PFSK-1 (cell line): ENCODE results near the gene CDCP2.

Experiments
- FOXP2 ChIP-seq: optimal IDR thresholded peaks from 2 replicates; pipeline ENCODE3; 2011; ENCODE audit warnings: borderline replicate concordance, control low read depth, inconsistent platforms; ENCODE audit not compliant: insufficient read depth; ENCODE audit errors: extremely low read length, extremely low read depth
- POLR2AphosphoS5 ChIP-seq: IDR thresholded peaks from 2 replicates; pipeline ENCODE4 v1.6.1; 2012; ENCODE audit warnings: low read depth, mild to moderate bottlenecking, control low read depth, low read length, moderate library complexity
- REST ChIP-seq, 2 experiments: IDR thresholded peaks; 2 replicates each; pipeline versions ENCODE4 v1.6.1 to v1.8.0; 2011 to 2012; ENCODE audit warnings: low read depth in 2 of 2, low read length in 2 of 2, control low read depth in 1 of 2, inconsistent platforms in 1 of 2, mild to moderate bottlenecking in 1 of 2, moderate library complexity in 1 of 2; ENCODE audit not compliant: insufficient read depth in 1 of 2
- SIN3A ChIP-seq: IDR thresholded peaks from 2 replicates; pipeline ENCODE4 v1.6.1; 2012; ENCODE audit warnings: mild to moderate bottlenecking, low read length, moderate library complexity, borderline replicate concordance; ENCODE audit not compliant: insufficient read depth
- TAF1 ChIP-seq: IDR thresholded peaks from 2 replicates; pipeline ENCODE4 v1.6.1; 2012; ENCODE audit warnings: low read length, control low read depth, borderline replicate concordance; ENCODE audit not compliant: insufficient read depth

The CDCP2 gene

GRCh38 chr1:54110996-54111395 is 41.8 kb downstream of the CDCP2 start:
- no peak for TF ChIP-seq POLR2AphosphoS5
- no peak for TF ChIP-seq TAF1
- no peak for TF ChIP-seq FOXP2
- TF ChIP-seq REST (IDR thresholded peaks at IDR 0.05; ENCODE audit: insufficient read depth in 1 of 2, low read depth in 2 of 2, low read length in 2 of 2), result no peak
- TF ChIP-seq SIN3A, result no peak

GRCh38 chr1:54109129-54110090 is 43.4 kb downstream of the CDCP2 start:
- TF ChIP-seq SIN3A (no peak), FOXP2 (no peak), POLR2AphosphoS5 (no peak), REST (IDR thresholded peaks at IDR 0.05; ENCODE audit: insufficient read depth in 1 of 2, low read depth in 2 of 2, low read length in 2 of 2) (no peak), TAF1 (no peak)

GRCh38 chr1:54108156-54108555 is 44.6 kb downstream of the CDCP2 start:
- TF ChIP-seq POLR2AphosphoS5 (no peak), TAF1 (no peak), SIN3A (no peak), FOXP2 (no peak), REST (IDR thresholded peaks at IDR 0.05; ENCODE audit: insufficient read depth in 1 of 2, low read depth in 2 of 2, low read length in 2 of 2) (no peak)

- no peak for TF ChIP-seq REST (IDR thresholded peaks at IDR 0.05; ENCODE audit: insufficient read depth in 1 of 2, low read depth in 2 of 2, low read length in 2 of 2)
- TF ChIP-seq FOXP2, result no peak
- TF ChIP-seq TAF1, result no peak
- TF ChIP-seq SIN3A, result no peak
- TF ChIP-seq POLR2AphosphoS5, result no peak
Observed at GRCh38 chr1:54107131-54107530, 45.7 kb downstream of the CDCP2 start.

- no peak for TF ChIP-seq FOXP2
Observed at GRCh38 chr1:54105736-54106269, 47.0 kb downstream of the CDCP2 start.
